Mucosa of descending colon (tissue), 3 donors: Measurements from ENCODE around the gene TNNI3K. TPM values are rescaled to one million over a fixed set of nuclear protein-coding genes. Genes with fewer than 3 reads are reported as not detected.

ENCODE experiments used
- ATAC-seq: fragments of 200-7000 bp; cut with Tn5 transposase; one replicate; pipeline ENCODE4 v1.9.1; 2020; ENCODE audit warnings: mild to moderate bottlenecking, moderate library complexity
- DNase-seq, 3 donors: peaks; one replicate each; pipeline ENCODE4 v3.0.0-alpha.2; 2020
- H3K36me3 ChIP-seq: fragments of 200-600 bp; one replicate; pipeline ENCODE4 v1.8.0; 2021; ENCODE audit warnings: low read depth, mild to moderate bottlenecking
- H3K4me1 ChIP-seq: fragments of 200-600 bp; one replicate; pipeline ENCODE4 v1.8.0; 2021; ENCODE audit warnings: low read depth, mild to moderate bottlenecking
- H3K4me3 ChIP-seq: fragments of 200-600 bp; one replicate; pipeline ENCODE4 v1.8.0; 2021; ENCODE audit warnings: mild to moderate bottlenecking
- H3K9me3 ChIP-seq: fragments of 200-600 bp; one replicate; pipeline ENCODE4 v1.8.0; 2021; ENCODE audit warnings: mild to moderate bottlenecking
- intact Hi-C, 2 donors: fragments of 100-400 bp; cut with DNase I in 1 of 2; cut with micrococcal nuclease in 1 of 2; formaldehyde crosslinking; loops; one replicate each; pipeline versions ENCODE4 v1.11.0 to v1.11.1; 2022; cut with DNase I, micrococcal nuclease
- total RNA-seq, 3 donors: library from RNA; stranded (reverse); fragmentation: NEBNext Ultra II Directional in 2 of 3; extraction: Animal tissue kit (Norgen Biotek cat#: 25700) in 2 of 3; gene quantifications; one replicate each; pipeline versions ENCODE4 v1.2.1 to v1.2.4, GENCODE V29; 2021 to 2023
- TF ChIP-seq, protein P1 (sequence below): fragments of 200-600 bp; IDR thresholded peaks from one replicate; pipeline ENCODE4 v1.8.0; 2022; ENCODE audit warnings: antibody characterized with exemption, mild to moderate bottlenecking
- donor health status: DM: no; HTN: no; CAD: no; lungs with moderate emphysema.
- donor health status: DM: no; HTN: no; CAD: no.
- donor health status: DM: no; HTN: yes; CAD: no.

Gene TNNI3K
- total RNA-seq, 3 donors from 2014 or later: 0.72 to 1.1 (median 1.1) TPM

DNA sequence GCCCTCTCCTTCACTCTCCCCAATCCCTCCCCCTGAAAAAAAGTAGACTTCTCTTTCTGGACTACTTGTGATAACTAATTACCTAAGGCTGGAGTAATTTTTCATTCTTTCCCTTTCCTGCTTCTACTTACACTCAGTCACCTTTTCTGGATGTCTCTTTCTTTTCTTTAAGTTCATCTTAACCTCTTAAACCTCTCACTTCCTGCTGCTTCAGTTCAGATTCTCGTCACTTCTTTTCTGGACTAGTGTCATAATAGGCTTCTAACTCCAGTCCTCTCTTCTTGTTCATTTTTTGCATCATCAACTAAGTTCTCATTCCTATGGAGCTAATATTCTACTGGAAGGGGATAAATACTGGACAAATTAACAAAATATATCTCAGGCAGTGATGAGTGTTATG is 201.8 kb downstream of the TNNI3K start:
- no peaks in the 10 kb centered on the region for H3K9me3 ChIP-seq
- no peaks in the 10 kb centered on the region for H3K4me1 ChIP-seq
- ATAC-seq: no peak
- DNase-seq: no peak
- intact Hi-C loops: no loop called here
- no peaks in the 10 kb centered on the region for H3K36me3 ChIP-seq
- no peak overlapping the region for H3K4me3 ChIP-seq
- TF ChIP-seq, protein P1, sequence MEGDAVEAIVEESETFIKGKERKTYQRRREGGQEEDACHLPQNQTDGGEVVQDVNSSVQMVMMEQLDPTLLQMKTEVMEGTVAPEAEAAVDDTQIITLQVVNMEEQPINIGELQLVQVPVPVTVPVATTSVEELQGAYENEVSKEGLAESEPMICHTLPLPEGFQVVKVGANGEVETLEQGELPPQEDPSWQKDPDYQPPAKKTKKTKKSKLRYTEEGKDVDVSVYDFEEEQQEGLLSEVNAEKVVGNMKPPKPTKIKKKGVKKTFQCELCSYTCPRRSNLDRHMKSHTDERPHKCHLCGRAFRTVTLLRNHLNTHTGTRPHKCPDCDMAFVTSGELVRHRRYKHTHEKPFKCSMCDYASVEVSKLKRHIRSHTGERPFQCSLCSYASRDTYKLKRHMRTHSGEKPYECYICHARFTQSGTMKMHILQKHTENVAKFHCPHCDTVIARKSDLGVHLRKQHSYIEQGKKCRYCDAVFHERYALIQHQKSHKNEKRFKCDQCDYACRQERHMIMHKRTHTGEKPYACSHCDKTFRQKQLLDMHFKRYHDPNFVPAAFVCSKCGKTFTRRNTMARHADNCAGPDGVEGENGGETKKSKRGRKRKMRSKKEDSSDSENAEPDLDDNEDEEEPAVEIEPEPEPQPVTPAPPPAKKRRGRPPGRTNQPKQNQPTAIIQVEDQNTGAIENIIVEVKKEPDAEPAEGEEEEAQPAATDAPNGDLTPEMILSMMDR: no peak

GRCh38 chr1:74452035-74452434 is 216.8 kb downstream of the TNNI3K start:
- H3K4me1 ChIP-seq: no peaks in the 10 kb centered on the region
- TF ChIP-seq, protein P1: no peak
- DNase-seq: no peak
- no peaks in the 10 kb centered on the region for H3K36me3 ChIP-seq
- intact Hi-C loops: no loop called here
- no peak overlapping the region for H3K4me3 ChIP-seq
- no peak for ATAC-seq
- no peaks in the 10 kb centered on the region for H3K9me3 ChIP-seq

DNA sequence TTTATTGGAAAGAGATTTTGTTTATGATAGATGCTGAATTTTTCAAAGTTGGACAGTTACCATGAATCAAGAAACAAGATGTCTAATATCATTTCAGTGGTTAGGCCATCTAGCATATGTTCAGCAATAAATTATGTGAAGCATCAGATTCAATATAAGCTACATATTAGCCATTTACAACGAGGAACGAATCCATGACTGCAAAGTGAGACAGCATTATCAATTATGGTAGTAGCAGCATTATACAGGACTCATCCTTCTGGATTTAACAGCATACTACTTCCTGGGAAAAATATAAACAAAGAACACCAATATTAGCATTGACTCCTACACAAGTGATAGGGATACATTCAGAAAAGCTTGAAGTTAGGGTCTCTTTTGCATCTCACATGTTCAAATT is 218.1 kb downstream of the TNNI3K start:
- DNase-seq (no peak), ATAC-seq (no peak)
- Histone ChIP-seq H3K9me3 (no peaks in the 10 kb centered on the region), H3K4me3 (no peak overlapping the region), H3K36me3 (no peaks in the 10 kb centered on the region), H3K4me1 (no peaks in the 10 kb centered on the region)
- intact Hi-C loops: no loop called here
- TF ChIP-seq, protein P1: no peak

DNA sequence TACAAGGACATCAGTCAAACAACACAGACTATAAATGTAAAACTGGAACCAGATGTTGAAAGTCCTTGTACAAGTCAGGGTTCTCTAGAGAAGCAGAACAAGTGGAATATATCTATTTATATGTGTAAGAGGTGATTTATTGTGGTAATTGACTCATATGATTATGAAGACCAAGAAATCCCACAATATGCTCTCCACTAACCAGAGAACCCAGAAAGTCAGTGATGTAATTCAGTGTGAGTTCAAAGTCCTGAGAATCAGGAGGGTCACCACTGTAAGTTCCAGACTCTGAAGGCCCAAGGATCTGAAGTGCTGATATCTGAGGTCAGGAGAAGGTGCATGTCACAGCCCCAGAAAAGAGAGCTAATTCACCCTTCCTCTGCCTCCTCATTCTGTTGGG is 220.2 kb downstream of the TNNI3K start:
- TF ChIP-seq, protein P1: no peak
- ATAC-seq (no peak), DNase-seq (no peak)
- H3K9me3 ChIP-seq: no peaks in the 10 kb centered on the region
- intact Hi-C loops: no loop called here
- H3K36me3 ChIP-seq: no peaks in the 10 kb centered on the region
- H3K4me1 ChIP-seq: no peaks in the 10 kb centered on the region
- H3K4me3 ChIP-seq: no peak overlapping the region

DNA sequence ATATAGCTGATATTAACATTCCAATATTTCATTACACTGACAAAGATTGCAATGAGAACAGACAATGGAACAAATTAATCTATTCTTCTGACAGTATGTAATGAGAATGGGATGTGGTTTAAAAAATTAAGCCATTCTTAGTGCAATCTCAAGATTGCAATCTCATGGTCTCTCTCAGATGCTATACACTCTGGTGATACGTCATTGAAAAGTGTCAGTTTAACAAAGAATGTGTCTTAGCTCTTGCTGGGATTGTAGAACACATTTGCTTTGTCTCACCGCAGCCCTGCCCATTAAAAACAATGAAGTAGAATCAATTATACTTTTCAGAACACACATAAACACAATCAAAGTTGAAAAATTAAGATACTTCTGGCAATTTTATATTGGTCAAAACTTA is 222.1 kb downstream of the TNNI3K start:
- TF ChIP-seq, protein P1: no peak
- intact Hi-C loops: no loop called here
- H3K4me3 ChIP-seq: no peak overlapping the region
- no peaks in the 10 kb centered on the region for H3K9me3 ChIP-seq
- H3K36me3 ChIP-seq: no peaks in the 10 kb centered on the region
- ATAC-seq: no peak
- DNase-seq: no peak
- no peaks in the 10 kb centered on the region for H3K4me1 ChIP-seq

- intact Hi-C loops: no loop called here
- DNase-seq: no peak
- H3K9me3 ChIP-seq: no peaks in the 10 kb centered on the region
- H3K4me3 ChIP-seq: no peak overlapping the region
- TF ChIP-seq, protein P1: no peak
- H3K4me1 ChIP-seq: no peaks in the 10 kb centered on the region
- ATAC-seq: no peak
- H3K36me3 ChIP-seq: no peaks in the 10 kb centered on the region
Observed at GRCh38 chr1:74463333-74463988, 228.3 kb downstream of the TNNI3K start.
